Glomerular visceral epithelial cell (primary cell): Measurements from ENCODE around the gene CCT7.

Source experiments
- DNase-seq: peaks from one replicate; pipeline ENCODE4 v3.0.0-alpha.2; 2016; ENCODE audit errors: extremely low spot score

Gene CCT7

DNA sequence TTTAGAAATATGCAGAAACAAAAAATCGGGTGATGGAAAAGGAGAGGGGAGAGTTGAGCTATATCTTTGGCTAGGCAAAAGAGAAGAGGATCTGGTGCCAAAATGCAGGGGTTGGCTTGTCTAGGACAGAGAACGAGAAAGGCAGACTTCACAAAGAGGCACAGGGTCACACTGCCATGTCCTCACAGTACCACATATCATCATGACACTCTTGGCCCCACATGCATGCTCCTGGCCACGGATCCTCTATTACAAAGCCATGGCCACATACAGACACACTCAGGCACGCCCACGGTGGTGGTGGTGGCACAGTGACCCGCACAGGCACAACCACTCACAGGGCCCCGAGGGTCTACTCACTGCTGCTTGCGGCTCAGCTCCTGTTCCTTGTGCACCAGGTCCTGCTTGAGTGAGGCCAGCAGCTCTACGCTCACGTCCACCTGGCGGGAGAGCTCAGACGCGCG, 34.3 kb downstream of the CCT7 start:
- DNase-seq, result no peak

DNA sequence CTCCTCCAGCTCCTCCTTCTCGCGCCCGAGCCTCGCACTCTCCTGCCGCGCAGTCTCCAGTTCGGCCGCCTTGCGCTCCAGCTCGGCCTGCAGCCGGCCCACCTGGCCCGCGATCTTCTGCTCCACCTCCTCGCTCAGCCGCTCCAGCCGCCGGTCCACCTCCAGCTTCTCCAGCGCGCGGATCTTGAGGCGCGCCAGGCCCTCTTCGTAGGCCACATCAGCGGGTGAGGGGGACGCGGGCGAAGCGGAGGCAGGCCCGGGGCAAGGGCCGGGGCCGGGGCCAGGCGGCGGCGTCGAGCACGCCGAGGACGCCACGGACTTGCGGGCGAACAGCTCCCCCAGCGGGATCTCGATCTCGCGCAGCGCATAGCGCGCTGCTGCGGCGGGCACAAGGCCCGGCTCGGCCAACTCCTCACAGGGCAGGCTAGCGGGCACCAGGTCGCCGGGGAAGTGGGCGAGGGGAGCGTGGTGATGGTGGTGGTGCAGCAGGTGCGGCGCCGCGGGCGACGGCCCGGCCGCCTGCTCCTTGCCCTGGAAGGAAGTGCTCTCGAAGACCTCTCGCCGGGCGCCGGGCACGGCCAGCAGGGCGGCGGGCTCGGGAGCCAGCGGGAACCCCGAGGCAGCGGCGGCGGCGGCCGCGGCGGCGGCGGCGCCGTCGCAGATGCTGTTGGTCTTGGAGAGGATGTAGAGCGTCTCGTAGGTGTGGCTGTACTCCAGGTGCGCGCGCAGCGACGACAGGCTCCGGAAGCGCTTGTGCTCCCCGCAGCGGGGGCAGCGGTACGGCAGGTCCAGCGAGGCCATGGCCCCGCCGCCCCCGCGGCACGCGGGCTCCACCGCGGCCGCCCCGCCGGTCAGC, 35.0 kb downstream of the CCT7 start:
- peak; percentile 9 for DNase-seq

DNA sequence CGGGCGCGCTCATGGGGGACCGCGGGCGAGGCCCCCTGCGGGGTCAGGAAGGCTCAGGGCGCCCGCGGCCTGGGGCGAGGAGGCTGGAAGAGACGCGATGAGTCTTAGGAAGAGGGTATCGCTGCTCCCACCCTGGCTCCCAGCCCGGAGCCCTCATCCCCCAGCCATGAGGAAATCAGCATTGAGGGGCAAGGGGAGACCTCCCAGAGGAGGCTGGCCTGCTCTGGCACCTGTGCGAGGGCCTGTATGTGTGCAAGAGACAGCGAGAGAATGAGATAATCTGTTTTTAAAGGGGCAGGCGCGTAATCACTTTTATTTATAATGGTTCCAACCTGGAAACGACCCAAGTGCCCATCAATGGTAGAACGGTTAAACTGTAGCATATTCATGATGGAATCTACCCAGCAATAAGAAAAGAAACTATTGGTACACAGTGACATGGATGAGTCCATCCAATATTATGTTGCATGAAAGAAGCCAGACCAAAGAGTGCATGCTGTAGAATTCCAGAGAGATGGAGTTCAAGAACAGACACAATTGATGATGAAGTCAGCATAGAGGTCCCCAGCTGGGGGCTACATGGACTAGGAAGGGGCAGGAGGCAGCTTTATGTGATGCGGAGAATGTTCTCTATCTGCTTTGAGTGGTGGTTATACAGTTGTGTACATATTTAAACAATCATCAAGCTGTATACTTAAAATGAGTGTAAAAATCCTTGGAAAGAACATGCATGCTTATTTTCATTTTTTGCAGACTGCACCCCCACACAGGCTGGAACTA, 35.8 kb downstream of the CCT7 start:
- no peak for DNase-seq

DNA sequence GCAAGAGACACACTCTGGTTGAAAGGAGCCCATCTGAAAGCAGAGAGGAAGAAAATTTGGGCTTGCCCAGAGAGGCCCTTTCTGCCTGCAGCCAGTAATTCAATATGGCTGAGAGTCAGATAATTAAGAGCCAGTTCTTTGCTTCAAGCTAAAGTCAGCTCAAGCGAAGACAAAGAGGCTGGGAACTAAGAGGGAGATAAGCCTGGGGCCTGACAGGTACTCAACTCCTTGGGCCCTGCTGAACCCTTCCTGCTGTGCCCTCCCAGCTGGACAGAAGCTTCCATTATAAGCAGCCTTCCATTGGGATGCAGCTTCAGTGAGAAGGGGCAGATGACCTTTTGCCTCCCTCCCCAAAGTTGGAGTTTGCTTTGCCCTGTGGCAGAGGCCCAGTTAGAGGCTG, 38.2 kb downstream of the CCT7 start:
- no peak for DNase-seq

DNA sequence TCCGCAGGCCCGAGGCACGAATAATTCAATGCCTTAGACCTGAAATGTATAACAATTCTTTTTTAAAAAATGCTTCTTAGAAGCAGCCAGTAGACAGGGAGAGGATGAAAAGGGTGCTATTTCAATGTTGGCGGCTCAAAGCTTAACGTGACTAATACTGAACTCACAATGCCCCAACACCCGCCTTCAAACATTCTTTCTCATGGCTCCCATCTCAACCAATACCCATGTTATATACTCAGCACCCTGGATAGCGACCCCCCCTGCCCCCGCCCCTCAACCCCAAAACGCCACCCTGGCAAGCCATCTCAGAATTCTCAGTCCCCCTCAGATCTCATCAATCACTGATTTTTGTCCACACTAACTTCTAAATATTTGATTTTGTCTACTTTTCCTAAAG, 45.7 kb downstream of the CCT7 start:
- no peak for DNase-seq

DNA sequence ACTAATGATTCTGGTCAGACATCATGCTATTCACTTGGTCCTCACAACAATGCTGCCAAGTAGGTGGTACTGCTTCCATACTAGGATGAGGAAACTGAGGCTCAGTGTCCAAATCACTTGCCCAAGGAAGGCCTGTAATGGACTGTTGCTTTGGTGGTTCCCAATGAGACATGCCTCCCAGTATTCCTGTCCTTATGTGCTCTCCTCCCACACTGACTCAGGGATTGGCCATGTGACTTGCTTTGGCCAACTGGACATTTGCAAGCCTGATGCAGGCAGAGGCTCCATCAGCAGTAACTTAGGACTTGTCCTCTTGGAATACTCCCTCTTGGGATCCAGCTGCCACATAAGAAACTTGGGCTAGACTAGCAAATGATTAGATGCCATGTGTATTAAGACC, 47.1 kb downstream of the CCT7 start:
- DNase-seq, result no peak

DNA sequence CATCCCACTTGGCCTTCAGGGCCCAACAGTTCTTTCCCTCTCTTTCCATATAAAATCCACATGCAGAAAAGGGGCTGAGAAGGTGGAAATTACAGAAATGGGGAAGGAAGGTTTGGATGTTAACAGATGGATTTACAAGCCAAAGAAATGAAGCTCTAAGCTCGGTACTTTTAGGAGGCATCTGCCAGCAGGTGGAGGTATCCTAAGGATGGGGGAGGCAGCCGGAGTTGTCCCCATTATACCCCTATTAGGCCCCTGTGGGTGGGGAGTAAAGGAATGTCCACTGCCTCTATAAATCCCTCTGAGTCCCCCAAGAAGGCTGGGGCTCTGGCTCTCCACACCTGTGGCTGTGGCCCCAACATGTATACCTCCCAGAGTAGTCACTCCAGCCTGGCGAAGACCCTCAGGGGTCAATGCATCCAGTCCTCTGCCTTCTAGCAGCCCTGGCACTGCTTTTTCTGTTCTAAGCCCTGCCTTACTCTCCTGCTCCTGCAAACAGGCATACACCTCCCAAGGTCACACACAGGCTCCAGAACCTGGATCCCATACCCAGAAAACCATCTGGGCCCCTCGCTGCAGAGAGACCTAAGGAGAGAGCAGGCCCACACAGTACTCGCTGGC, 48.9 kb downstream of the CCT7 start:
- no peak for DNase-seq

DNA sequence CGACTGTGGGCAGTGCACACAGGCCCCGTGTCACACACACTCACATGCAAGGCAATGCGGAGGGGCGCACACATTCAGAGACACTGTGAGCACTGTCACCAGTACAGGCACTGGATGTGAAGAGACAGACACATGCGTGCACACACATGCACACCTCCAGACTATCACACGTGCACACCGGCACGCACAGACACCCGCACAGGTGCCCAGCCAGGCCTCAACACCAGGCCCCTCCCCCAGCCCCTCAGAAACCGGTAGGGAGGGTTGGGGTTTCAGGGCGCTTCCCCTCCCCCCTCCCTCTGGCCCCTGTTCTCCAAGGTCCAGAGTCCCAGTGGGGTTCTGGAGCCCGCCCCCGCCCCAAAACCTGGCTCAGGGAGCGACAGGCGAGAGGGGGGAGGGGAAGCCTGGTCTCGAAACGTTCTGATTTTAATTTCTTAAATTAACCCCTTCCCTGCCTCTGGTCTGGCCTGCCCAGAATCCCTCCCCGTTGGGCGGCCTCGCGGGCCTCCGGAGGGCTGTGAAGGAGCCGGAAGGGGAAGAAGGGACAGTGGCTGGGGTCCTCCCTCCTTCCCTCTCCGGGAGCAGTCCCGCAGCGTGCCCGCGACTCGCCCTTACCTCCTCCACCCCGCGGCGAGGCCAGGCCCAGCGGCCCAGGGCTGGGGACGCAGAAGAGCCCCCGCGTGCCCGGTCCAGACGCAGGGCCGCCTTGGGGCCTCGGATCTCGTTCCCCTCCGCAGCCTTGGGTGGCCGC, 49.6 kb downstream of the CCT7 start:
- DNase-seq, result no peak

DNA sequence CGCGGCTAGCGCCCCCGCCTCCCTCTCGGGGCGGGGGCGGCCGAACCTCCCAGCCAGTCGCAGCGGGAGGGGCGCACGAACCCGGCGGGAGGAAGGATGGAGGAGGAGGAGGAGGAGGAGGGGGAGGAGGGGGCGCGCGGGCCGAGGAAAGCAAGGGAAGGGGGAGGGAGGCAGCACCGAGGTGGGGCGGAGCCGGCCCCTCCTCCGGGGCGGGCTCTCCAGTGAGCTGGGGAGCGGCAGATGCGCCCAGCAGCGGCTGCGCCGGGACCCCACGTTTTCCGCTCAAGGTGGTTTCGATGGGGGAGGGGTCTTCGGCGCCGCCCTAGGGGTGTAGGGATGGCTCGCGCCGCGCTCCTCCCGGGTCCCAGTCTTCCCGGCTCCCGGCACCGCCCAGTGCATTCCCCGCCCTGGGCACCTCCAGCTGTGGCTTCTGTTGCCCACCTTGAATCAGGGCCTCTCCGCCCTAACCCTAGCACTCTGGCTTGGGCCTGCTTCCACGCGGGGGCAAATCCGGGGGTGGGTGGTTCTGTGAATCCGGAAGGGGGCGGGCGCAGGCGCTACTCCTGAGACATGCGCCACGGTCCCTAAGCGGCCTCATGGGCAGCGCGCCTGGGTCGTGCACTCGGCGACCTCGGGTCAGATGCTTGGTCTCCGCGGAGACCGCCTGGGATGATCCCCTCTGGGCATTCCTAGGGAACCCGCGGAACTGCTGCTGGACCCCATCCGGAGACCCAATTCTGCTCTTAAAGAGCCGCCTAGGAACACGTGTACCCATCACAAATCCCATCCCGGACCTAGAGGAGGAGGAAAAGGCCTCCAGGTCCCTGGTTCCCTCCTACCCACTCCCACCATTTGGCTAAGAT, 50.4 kb downstream of the CCT7 start, which contains the start of gene FBXO41:
Gene FBXO41 (minus strand): TSS at position 183 of the 863 bp plus-strand sequence. CDS start 14,848 bp downstream, outside the sequence.
- DNase-seq, result peak; percentile 44

DNA sequence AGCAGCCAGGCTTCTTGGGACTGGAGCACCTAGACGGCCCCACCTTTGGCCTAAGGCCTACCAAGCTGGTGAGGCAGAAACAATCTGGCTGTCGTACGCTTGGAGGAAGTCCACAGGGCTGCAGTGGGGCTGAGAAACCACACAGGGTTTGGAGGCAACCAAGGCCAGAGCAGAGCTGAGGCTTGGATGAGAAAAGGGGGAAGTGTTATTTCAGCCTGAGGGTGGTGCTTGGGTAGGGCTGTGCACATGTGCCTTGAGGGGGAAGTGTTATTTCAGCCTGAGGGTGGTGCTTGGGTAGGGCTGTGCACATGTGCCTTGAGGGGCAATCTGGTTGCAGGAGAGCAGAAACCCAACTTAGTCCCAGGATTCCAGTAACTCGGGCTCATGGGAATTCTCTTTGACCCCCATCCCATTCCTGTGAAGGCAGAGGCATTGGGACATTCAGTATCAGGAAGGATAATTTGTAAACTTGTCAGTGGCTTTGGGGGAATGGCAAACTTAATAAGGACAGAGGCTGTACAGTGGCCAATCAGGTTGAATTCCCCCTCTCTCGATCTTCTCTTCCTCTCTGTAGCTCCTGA, 51.1 kb downstream of the CCT7 start:
- no peak for DNase-seq

DNA sequence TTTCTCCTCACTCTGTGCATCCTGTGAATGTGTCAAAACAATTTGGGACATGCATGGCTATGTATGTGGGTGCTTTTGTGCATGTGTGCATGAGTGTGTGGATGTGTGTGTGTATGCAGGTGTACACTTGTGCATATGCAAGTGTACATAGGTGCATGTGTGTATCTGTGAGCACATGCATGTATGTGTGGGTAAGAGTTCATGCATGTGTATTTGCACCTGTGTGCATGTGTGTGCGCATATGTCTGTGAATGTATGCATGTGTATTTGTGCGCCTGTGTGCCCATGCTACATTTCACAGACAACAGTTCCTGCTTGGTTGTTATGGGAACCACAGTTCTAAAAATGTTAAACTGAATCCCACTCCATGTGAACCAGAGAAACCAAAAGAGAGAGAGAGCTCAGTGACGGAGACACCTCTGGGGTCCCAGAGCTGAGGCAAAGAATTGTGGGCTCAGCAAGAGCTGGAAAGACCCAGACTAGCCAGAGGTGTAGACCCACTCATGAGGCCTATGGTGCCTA, 52.1 kb downstream of the CCT7 start:
- DNase-seq, result no peak

DNA sequence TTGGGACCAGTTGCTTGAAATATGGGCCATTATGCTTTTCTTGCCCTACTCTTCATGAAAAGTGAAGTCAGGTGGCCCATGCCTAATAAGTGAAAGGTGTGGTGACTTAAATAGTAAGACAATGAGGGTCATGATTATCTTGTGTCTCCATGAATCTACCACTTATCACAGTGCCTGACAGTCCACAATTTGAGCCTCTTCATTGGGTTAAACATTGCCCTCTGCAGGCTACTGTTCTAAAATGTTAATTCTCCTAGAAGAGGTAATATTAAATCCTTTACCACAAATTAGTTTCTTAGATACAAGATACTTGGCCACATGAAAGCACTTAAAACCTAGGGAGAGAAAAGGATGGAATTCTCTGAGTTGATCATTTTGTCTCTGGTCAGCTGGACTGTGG, 55.2 kb downstream of the CCT7 start:
- DNase-seq, result no peak

DNA sequence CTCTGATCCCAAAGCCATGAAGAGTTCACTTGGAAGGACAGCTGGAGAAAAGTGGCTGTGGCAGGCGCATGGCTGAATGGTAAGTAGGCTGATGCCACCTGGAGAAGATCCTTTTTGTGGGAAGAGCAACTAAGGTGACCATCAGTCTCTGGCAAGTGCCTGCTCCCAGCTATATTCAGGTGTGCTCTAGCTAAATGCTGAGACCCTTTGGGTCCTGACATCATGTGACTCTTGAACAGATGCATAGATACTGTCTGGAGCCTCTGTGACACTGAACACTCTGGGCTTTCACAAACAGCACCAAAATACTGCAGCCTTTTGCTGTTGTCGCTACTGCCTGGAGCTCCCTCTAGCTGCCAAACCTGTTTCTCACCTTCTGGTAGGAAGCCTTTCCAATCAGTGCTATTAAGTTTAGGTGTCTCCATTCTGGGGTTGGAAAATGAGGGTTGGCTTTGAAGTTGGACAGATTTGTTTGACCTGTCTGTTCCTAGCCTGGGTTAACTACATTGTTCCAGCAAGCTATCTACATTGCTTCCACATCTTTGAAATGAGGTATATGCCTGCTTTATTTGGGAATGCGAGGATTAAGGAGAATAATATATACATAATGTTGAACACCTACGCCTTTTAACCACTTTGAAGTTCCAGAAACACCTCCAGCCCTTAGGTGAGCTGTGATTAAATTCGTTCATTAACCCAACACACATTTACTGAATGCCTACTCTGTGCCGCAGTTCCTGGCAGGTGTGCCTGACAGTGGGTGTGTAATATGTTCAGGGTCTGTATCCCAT, 56.1 kb downstream of the CCT7 start:
- peak; percentile 25 for DNase-seq

DNA sequence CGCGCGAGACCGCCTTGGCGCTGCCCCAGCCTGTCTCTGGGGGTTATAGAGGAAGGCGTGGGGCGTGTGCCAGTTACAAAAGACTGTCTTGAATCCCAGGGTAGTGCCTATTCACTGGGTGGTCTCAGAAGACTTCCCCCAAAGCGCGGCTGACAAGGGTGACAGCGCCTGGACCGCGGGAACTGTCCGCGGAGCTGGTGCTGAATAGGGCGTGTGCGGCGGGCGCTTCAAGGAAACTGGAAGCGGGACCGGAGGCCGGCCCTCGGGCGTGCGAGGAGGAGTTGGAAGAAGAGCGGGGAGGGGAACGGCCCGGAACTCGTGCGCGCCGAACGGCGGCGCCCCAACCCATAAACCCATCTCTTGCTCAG, 57.0 kb downstream of the CCT7 start:
- DNase-seq, result peak; percentile 39

DNA sequence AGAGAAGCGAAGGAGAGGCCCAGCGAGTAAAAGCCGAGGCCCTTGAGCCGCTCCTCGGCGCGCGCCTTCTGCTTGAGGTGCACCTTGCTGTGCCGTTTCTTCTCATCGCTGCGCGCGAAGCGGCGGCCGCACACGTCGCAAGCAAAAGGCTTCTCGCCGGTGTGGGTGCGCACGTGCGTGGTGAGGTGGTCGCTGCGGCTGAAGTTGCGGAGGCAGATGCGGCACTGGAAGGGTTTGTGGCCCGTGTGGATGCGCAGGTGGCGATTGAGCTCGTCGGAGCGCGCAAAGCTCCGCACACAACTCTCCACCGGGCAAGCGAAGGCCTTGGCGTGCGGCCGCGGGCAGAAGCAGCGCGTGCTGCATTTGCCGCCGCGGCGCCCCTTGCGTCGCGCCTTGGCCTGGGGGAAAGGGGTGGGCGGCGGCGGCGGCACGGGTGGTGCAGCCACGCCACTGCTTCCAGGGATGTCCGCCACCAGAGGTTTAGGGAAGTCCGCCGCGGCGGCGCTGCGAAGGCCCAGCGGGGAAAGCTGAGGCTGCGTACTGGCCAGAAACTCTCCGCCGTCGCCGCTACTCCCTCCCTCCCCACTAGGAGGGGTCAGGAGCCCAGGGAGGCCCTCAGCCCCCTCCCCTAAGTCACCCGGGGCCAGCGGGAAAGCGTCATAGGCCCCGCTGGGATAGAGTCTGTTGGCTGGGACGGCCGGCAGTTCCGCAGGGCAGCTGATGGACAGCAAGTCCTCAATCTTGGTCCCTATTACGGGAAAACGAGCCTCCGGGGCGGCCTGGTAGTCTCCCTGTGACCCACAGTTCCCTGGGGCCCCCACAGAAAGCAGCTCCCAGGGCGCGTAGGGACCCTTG, 57.6 kb downstream of the CCT7 start:
- peak; percentile 8 for DNase-seq

DNA sequence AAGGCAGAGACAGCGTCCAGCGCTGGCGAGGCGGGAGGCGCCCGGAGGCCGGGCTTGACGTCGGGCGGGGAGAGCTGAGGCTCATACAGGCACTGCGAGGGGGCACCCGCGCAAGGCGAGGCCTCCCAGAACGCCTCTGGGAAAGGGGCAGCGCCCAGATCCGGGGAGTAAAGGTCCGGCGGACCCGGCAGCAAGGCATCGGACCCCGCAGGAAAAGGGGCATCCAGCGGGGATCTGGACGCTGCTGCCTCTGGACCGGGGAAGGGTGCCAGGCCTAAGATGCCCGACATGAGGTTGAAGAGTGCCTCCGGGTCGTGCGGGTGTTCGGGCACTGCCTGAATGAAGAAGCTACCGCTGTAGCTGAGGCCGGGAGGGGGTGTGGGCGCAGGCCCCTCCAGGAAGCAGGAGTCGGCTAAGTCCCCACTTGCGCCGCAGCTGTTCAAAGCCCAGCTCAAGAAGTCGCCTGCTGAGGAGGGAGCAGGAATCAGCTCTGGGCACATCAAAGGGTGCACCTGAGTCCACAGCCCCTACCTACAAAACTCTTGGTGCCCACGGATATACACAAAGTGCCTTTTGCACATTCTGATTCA, 58.3 kb downstream of the CCT7 start:
- DNase-seq, result no peak

DNA sequence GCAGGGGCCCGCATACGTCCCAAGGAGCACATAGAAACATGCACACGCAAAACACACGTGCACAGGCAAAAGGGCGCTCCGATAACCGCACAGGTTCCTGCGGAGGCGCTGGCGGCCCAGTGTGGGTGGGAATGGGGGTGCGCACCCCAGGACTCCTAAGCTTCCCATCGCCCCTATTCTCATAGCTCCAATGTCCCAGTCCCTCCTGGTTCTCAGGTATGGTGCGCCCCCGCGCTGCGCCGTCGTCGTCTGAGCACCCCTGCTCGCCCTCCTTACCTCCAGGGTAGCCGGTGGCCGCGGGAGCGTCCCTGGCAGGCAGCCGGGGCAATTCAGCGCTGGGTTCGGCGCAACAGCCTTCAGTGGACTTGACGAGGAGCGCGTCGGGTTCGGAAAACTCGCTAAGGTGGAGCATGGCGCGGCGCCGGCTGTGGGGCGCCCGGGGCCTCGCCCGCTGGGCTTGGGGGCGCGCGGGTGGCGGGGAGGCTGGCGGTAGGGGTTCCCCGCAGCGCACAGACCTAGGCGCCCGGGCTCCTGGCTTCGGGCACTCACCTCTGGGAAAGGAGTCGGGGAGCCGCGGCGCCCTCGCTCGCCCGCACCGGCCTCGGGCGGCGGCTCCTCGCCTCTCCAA, 58.9 kb downstream of the CCT7 start:
- DNase-seq, result no peak
